NOMO-1 (cell line): ENCODE measurements around the gene ZNF205.
A peak's percentile ranks its signal among the peaks of the same experiment; 100 is the strongest.
"Not testable (repeated sequence)": the region's sequence is repeated elsewhere in the genome, so short reads cannot be mapped to it uniquely, and the experiment has no call there.

ENCODE experiments used
- DNase-seq, 2 experiments: peaks; one replicate each; lab custom pipeline; 2025; ENCODE audit not compliant: unreplicated experiment in 2 of 2; lab: John Stamatoyannopoulos, UW

The ZNF205 gene

DNA sequence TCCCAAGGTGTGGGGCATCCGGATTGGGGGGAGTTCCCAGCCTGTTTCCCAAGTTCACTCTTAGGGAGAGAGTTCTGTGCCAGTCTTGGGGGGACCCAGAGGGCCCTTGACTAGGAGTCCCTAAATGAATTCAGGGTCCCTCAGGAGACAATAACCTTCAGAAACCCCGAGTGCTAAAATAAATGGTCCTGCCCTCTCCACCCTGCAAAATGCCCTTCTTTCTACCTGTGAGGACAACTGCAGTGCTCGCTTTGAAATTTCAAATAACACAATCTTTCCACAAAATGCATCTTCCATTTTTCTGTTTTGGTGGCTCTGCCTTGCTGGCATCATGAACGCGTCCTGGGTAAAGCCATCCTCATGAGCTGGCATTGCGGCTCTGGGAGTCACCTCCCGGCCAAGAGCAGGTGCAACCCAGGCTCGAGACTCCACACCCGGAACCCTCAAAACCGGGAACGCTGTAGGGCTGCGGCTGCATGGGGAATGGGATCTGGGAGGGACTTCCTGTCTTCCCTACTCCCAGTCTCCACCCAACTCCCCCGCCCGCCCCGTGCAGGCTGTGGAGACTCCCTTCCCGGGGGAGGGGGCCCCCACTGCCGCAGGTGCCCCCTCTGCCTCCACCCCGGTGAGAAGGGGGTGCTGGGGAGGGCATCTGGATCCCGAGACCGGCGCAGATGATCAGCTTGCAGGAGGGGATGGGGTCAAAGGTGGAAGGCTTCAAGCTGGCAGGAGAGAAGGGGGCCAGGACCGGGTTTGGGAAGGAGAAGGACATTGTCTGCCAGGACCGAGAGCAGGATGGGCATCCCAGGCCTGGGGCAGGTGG is at the start of gene ZNF205:
TSS of gene ZNF205 (plus strand) at position 529 of the 823 bp plus-strand sequence. CDS start 845 bp downstream, outside the sequence.
- no peak for DNase-seq

DNA sequence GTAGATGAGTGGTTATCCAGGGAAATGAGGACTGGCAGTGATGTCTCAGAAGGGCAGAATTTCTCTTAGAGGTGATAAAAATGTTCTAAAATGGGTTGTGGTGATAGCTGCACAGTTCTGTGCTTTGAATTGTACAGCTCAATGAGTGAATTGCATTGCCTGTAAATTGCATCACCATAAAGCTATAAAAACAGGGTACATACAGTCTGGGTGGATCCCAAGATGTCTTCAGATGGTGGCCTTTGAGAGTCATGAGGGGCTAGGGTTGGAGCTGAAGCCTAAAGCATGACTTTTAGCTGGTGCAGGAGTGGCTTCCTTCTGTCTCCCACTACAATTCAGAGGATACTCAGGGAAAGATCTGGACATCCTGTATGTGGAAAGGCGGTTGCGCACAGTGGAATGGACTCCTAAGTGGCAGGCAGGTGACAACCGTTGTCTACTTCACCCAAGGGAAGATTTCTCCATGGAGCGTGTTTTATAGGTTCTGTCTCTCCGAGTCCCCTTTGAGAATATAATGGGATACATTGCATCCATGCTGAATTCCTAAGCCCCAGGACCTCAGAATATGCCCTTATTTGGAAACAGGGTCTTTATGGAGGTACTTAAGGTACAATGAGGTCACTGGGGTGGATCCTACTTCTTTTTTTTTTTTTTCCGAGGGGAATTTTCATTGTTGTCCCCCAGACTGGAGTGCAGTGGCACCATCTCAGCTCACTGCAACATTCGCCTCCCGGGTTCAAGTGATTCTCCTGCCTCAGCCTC is 48.6 kb upstream of the ZNF205 start:
- no peak for DNase-seq

DNA sequence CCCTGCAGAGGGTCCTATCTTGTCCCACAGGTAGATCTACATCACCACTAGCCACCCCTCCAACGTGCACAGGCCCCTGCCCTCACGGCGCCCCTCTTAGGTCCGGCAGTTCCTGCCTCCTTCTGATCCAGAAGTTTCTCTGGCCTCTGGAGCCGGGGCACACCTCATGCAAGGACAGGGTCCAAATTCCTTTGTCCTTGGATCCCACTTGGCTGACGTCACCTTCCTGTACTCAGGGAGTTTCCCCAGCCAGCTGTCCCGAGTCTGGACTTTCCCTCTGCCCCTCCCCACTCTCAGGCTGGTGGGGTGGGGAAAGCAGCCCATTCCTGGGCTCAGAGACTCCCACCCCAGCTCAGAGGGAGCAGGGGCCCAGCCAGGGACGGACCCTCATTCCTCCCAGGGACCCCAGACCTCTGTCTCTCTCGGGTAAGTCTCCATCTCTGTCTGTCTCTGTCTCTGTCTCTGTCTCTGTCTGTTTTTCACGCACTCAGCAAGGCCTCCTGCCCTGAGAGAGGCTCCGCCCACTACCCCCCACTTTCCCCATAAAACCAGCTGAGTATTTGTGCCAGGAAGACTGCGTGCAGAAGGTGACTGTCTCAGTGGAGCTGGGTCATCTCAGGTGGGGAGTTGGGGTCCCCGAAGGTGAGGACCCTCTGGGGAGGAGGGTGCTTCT is 47.2 kb upstream of the ZNF205 start, which contains the start of gene IL32:
TSS of gene IL32 (plus strand) at position 572 of the 673 bp plus-strand sequence. CDS start 172 bp downstream, outside the sequence.
- no peak for DNase-seq

DNA sequence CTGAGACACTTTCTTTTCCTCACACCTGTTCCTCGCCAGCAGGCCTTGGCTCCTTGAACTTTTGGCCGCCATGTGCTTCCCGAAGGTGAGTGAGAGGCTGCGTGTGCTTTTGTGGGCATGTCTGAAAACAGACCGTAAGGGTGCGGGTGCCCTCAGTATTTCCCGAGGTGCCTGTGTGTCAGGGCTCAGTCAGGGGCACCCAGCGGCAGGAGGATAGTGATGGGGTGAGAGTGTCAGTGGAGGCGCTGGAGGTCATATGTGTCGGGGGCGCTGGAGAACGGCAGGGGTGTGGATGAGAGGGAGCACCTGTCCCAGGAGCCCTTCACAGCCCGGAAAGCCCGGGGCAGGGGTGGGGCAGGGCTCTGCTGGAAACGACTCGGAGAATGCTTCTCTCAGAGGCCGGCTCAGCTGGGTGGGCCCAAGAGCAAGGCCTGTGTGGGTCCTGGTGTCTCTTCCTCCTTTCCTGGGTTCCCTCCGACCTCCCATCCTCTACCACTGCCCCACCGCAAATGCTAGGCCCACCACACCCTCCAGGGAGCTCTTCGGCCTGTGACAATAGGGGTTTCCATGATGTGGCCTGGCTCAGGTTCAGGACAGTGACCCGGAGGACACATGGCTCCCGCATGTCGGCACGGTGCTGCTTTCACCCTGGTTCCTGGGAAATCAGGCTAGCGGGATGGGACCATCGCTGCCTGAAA is 46.5 kb upstream of the ZNF205 start:
- DNase-seq: no peak

DNA sequence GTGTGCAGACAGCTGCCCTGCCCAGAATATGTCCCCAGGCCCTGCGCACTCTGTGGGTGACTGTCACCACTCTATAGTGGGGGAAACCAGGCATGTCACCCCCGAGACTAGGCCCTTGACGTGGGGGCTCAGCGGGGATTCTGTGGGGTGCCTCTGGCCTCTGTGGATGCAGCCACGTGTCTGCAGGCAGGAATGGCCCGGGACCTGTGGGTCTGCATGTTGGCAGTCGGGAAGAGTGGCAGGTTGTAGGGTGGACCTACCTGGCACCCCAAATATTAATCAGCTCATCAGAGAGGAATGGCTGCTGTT is 46.0 kb upstream of the ZNF205 start:
- no peak for DNase-seq

DNA sequence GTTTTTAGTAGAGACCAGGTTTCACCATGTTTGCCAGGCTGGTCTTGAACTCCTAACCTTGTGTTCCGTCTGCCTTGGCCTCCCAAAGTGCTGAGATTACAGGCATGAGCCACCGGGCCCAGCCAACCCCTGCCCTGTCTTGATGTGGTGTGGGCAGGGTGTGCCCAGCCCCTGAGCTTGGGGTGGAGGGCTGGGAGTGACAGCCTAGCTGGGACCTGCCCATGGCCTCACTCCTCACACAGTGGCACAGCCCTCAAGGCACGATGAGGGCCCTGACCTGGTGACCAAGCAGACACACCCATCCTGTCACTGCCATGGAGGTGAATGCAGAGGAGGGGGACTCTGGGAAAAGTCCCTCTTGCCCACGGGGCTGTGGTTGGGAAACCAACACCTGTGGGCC is 43.9 kb upstream of the ZNF205 start:
- no peak for DNase-seq

DNA sequence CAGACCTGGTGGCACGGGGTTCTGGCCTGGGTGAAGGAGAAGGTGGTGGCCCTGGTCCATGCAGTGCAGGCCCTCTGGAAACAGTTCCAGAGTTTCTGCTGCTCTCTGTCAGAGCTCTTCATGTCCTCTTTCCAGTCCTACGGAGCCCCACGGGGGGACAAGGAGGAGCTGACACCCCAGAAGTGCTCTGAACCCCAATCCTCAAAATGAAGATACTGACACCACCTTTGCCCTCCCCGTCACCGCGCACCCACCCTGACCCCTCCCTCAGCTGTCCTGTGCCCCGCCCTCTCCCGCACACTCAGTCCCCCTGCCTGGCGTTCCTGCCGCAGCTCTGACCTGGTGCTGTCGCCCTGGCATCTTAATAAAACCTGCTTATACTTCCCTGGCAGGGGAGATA is 43.2 kb upstream of the ZNF205 start:
- not testable (repeated sequence) for DNase-seq

DNA sequence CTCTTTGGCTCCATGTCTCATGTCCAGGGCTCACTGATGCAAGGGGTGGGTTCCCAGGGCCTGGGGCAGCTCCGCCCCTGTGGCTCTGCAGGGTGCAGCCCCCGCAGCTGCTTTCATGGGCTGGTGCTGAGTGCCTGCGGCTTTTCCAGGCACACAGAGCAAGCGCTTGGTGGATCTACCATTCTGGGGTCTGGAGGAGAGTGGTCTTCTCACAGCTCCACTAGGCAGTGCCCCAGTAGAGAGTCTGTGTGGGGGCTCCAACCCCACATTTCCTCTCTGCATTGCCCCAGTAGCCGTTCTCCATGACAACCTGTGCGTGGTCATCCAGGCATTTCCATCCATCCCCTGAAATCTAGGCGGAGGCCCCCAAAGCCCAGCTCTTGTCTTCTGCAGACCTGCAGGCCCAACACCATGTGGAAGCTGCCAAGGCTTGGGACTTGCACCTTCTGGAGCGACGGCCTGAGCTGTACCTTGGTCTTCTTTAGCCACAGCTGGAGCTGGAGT is 41.7 kb upstream of the ZNF205 start:
- no peak for DNase-seq

DNA sequence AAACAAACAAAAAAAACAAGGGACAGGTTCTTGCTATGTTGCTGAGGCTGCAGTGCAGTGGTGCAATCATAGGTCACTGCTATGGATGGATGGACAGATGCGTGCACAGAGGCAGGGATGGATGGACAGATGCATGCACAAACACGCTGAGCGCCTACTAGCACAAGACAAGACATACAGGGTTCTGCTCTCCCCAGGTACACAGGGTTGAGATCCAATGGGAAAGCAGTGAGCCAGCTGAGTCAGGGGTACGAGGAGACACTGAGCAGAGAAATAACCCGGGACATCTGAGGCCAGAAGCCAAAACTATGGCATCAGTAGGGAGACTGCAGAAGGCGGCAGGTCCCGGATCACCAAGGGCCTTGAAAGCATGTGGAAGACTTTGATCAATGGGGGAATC is 40.7 kb upstream of the ZNF205 start:
- no peak for DNase-seq

DNA sequence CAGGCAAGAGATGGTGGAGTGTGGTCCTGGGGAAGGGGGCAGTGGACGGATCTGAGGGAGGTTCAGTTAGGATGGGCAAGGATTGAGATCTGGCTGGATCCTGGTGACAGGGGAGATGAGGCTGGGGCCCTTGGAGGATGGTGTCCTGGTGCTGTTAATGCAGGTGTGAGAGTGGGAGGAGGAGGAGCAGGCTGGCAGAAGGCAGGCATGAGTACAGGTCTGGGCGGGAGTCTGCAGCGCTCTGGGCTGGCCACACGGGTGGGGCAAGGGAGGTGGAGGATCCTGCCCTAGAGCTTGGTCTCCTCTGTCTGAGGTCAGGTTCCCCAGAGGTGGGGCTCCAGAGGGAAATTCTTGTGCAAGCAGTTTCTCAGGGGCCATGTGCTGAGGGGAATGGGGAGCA is 40.2 kb upstream of the ZNF205 start:
- not testable (repeated sequence) for DNase-seq

DNA sequence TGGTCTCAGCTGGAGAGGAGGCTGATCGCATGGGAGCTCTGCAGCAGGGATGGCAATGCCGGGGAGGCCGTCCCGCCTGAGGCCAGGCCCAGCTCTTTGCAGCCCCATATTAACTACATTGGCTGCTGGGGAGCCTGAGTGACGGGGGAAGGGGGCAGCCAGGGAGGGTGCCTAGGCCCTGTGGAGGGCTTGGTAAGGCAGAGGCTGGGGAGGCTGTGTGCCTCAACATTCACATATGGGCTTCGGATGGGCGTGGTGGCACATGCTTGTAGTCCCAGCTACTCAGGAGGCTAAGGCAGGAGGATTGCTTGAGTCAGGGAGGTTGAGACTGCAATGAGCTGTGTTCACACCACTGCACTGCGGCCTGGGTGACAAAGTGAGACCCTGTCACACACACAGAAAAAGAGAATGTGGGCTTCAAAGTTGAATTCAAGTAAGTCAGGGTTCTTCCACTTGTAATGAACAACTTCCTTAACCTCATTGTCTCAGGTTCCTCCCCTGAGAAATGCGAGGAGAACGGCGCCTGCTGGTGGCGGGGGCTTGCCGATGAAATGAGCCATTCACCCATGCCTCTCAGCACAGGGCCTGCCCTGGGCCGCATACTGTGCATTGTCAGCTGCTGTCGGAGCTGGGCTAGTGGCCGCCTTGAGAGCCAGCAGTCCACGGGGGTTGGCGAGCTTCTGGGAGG is 39.7 kb upstream of the ZNF205 start:
- peak in 1 of 2 experiments; percentile 27 for DNase-seq

DNA sequence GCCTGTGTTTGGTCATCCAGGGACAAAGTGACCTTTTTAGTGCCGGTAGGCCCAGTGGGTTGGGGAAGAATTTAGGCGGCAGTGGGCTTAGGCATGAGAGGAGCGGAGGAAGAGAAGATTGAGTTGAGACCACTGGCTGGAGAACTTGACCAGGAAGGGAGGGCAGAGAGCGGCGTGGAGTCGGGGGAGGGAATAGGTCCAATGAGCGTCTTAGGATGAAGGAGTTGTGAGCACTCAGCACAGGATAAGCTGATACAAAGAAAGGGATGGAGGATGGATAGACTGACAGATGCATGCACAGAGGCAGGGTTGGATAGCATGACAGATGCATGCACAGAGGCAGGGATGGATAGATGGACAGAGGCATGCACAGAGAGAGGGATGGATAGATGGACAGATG is 38.9 kb upstream of the ZNF205 start:
- no peak for DNase-seq

DNA sequence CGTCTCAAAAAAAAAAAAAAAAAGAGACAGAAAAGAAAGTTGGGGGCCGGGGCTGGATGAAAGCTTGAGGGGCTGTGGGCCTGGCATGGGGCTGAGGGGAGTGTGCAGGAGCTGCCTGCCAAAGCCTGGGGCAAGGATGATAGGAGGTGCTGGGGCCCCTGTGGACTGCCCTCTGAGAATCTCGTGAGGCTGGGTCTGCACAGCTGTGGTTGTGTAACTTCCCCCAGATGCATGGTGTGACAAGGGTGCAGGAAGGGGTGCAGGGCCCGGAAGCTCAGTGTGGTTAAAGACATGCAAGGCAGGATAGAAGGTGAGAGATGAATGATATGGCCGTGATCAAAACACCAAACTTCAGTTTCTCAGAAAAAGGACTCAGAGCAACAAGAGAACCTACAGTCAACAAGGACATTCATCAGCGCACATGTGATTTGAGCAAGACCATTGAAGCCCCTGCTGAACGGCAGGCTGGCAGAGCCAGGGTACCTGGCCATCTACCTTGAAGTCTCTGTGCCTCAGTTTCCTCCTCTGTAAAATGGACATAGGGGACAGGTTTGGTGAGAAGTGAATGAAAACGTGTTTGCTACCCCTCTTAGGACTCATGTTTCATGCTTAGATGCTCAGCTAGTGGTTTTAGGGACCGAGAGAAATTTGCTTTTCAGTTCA is 37.4 kb upstream of the ZNF205 start:
- peak; percentile 47 to 68 for DNase-seq

DNA sequence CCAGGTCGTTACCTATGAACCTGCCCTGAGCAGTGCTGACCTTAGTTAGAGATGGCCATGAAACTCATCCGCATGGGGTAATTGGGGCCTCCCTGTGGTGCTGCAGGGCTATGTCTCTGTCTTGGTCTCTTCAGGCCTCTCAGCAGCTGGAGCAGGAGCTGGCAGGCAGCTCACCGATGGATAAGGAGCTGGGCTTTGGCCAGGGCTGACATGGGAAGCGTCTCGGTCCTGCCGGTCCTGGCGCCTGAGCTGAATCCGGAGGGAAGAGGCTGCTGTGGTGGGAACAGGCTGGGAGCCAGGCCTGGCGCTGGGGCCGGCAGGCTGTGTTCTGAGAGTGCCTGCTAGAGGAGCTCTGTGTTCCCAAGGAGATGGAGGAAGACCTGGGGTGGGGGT is 36.9 kb upstream of the ZNF205 start:
- DNase-seq: no peak

DNA sequence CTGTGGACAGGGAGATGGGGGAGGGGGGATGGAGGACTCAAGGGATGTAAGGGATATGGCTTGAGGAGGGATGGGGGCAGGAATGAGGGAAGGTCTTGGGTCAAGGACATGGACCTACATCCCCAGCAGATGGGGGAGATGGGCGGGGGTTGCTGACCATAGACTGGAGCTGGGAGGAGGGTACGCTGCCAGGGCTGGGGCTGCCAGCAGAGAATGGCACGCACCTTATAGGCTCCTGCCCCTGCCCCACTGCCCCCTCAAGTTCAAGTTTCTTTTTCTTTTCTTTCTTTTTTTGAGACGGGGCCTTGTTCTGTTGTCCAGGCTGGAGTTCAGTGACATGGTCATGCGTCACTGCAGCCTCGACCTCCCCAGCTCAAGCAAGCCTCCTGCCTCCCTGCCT is 36.4 kb upstream of the ZNF205 start:
- not testable (repeated sequence) for DNase-seq

DNA sequence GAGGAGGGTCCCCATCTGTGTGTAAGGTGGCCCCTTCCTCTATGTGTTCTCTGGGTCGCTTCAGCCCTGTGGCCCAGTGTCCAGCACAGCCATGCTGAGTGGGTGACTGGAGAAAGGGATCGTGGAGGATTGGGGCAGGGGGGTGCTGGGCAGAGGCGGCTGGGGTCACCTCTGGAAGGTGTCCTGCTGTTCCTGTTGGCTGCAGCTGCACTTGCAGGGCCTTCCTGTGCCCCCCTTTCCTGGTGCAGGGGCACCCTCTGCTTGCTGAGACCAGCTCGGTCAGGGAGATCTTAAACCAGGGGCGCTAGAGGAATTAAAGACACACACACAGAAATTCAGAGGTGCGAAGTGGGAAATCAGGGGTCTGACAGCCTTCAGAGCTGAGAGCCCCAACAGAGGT is 35.8 kb upstream of the ZNF205 start:
- no peak for DNase-seq

DNA sequence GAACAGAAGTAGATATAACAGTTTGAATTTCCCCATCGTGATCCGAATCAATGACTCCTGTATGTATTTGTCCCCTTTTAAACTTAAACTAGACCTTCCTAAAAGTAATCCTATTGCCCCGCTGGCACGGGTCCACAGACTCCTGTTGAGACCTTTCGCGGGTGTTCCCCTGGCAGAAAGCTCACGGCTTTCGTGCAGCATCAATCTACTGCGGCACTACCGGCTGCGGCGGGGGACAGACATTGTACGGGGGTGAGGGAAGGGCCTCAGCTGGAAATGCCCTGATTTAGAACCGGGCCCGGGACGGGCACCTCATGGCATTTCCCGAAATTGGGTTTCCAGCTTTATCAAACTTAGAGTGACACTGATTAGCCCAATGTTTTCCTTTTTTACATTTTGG is 32.4 kb upstream of the ZNF205 start:
- DNase-seq: no peak

DNA sequence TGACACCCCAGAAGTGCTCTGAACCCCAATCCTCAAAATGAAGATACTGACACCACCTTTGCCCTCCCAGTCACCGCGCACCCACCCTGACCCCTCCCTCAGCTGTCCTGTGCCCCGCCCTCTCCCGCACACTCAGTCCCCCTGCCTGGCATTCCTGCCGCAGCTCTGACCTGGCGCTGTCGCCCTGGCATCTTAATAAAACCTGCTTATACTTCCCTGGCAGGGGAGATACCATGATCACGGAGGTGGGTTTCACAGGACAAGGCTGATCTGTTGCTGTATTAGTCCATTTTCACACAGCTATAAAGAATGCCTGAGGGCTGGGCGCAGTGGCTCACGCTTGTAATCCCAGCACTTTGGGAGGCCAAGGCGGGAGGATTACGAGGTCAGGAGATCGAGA is 30.4 kb upstream of the ZNF205 start:
- not testable (repeated sequence) for DNase-seq

DNA sequence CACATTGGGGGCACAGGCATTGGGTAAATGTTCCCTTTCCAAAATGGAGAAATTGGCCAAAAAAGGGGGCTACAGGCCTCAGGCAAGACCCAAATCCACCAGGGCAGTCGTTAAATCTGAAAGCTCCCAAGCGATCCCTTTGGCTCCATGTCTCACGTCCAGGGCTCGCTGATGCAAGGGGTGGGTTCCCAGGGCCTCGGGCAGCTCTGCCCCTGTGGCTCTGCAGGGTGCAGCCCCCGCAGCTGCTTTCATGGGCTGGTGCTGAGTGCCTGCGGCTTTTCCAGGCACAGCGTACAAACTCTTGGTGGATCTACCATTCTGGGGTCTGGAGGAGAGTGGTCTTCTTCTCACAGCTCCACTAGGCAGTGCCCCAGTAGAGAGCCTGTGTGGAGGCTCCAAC is 29.0 kb upstream of the ZNF205 start:
- DNase-seq: not testable (repeated sequence)

DNA sequence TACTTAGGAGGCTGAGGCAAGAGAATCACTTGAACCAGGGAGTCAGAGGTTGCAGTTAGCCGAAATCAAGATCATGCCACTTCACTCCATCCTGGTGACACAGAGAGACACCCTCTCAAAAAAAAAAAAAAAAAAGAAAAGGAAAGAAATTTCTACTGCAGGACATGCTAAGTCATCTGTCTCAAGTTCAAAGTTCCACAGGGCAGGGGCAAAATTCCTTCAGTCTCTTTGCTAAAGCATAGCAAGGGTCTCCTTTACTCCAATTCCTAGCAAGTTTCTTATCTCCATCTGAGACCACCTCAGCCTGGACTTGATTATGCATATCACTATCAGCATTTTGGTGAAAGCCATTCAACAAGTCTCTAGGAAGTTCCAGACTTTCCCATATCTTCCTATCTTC is 27.9 kb upstream of the ZNF205 start:
- no peak for DNase-seq
